Loucy (cell line): Measurements from ENCODE around the gene ANGPTL8.

ENCODE experiments used
- H2AFZ ChIP-seq: fragments of 200-600 bp; sonication (generic); 2 replicates; pipeline ENCODE4 v1.6.0; 2016; ENCODE audit warnings: antibody characterized with exemption, mild to moderate bottlenecking, low read length, moderate library complexity
- H3F3A ChIP-seq: fragments of 200-600 bp; 2 replicates; pipeline ENCODE4 v1.6.0; 2016; ENCODE audit warnings: antibody characterized with exemption, low read depth, mild to moderate bottlenecking
- H3K27me3 ChIP-seq: fragments of 200-600 bp; sonication (generic); 2 replicates; pipeline ENCODE4 v1.6.1; 2014; ENCODE audit warnings: low read length, mild to moderate bottlenecking; ENCODE audit not compliant: insufficient read depth, poor library complexity, severe bottlenecking
- H3K36me3 ChIP-seq: fragments of 200-600 bp; sonication (generic); 2 replicates; pipeline ENCODE4 v1.6.1; 2016; ENCODE audit warnings: low read length; ENCODE audit not compliant: insufficient read depth
- H3K4me1 ChIP-seq: fragments of 200-600 bp; sonication (generic); 2 replicates; pipeline ENCODE4 v1.5.1; 2014; ENCODE audit warnings: low read length, mild to moderate bottlenecking; ENCODE audit not compliant: insufficient read depth, poor library complexity, severe bottlenecking
- H3K4me2 ChIP-seq: fragments of 200-600 bp; sonication (generic); 2 replicates; pipeline ENCODE4 v1.6.0; 2014; ENCODE audit warnings: antibody characterized with exemption, low read length, low read depth, mild to moderate bottlenecking; ENCODE audit not compliant: poor library complexity, severe bottlenecking
- H3K4me3 ChIP-seq: fragments of 200-600 bp; sonication (generic); 2 replicates; pipeline ENCODE4 v1.5.1; 2014; ENCODE audit warnings: low read length, mild to moderate bottlenecking, mixed read lengths; ENCODE audit not compliant: poor library complexity, severe bottlenecking
- H3K79me2 ChIP-seq: fragments of 200-600 bp; sonication (generic); 2 replicates; pipeline ENCODE4 v1.6.1; 2014; ENCODE audit warnings: low read length; ENCODE audit not compliant: insufficient read depth
- H3K9ac ChIP-seq: fragments of 200-600 bp; sonication (generic); 2 replicates; pipeline ENCODE4 v1.6.0; 2014; ENCODE audit warnings: mild to moderate bottlenecking, low read depth, low read length, moderate library complexity; ENCODE audit not compliant: poor library complexity, severe bottlenecking
- H3K9me2 ChIP-seq: fragments of 200-600 bp; sonication (generic); replicated peaks from 2 replicates; pipeline ENCODE4 v1.6.1; 2016; ENCODE audit warnings: low read depth, low read length, mixed read lengths
- H3K9me3 ChIP-seq: fragments of 200-600 bp; sonication (generic); 2 replicates; pipeline ENCODE4 v1.6.1; 2014; ENCODE audit warnings: mild to moderate bottlenecking, antibody characterized with exemption, low read length, low read depth; ENCODE audit not compliant: insufficient read depth
- H4K20me1 ChIP-seq: fragments of 200-600 bp; sonication (generic); 2 replicates; pipeline ENCODE4 v1.6.0; 2014; ENCODE audit warnings: antibody characterized with exemption, low read length, mild to moderate bottlenecking; ENCODE audit not compliant: insufficient read depth, poor library complexity, severe bottlenecking
- CTCF ChIP-seq: fragments of 200-600 bp; sonication (generic); conservative IDR thresholded peaks from 2 replicates; pipeline ENCODE4 v1.5.1; 2014; ENCODE audit warnings: mild to moderate bottlenecking, antibody characterized with exemption, low read length
- EZH2phosphoT487 ChIP-seq: fragments of 200-600 bp; IDR thresholded peaks from 2 replicates; pipeline ENCODE4 v1.6.1; 2018; ENCODE audit warnings: antibody characterized with exemption, mild to moderate bottlenecking, moderate library complexity, borderline replicate concordance

Gene ANGPTL8

GRCh38 chr19:11208561-11209471 lies 30.6 kb upstream of the ANGPTL8 start:
- no peaks in the 10 kb centered on the region for H3K9me3 ChIP-seq
- no peaks in the 10 kb centered on the region for H3F3A ChIP-seq
- H3K9me2 ChIP-seq, result no peaks in the 10 kb centered on the region
- no peaks in the 10 kb centered on the region for H3K4me1 ChIP-seq
- TF ChIP-seq EZH2phosphoT487, result no peak
- no peak for TF ChIP-seq CTCF
- no peak overlapping the region for H3K9ac ChIP-seq
- no peaks in the 10 kb centered on the region for H3K27me3 ChIP-seq
- no peaks in the 10 kb centered on the region for H3K36me3 ChIP-seq
- no peak overlapping the region for H2AFZ ChIP-seq
- H3K4me2 ChIP-seq, result no peak overlapping the region
- H3K79me2 ChIP-seq, result no peaks in the 10 kb centered on the region
- no peaks in the 10 kb centered on the region for H4K20me1 ChIP-seq
- H3K4me3 ChIP-seq, result no peak overlapping the region

- H3K4me2 ChIP-seq, result no peak overlapping the region
- H3K36me3 ChIP-seq, result no peaks in the 10 kb centered on the region
- H3K9ac ChIP-seq, result no peak overlapping the region
Observed at GRCh38 chr19:11209839-11210655, 29.4 kb upstream of the ANGPTL8 start.

GRCh38 chr19:11210656-11210928 lies 28.8 kb upstream of the ANGPTL8 start:
- H3K9me2 ChIP-seq, result no peaks in the 10 kb centered on the region
- TF ChIP-seq EZH2phosphoT487 (no peak), CTCF (no peak)
- H3F3A ChIP-seq, result no peaks in the 10 kb centered on the region
- no peaks in the 10 kb centered on the region for H3K9me3 ChIP-seq
- no peak overlapping the region for H3K4me3 ChIP-seq
- H3K4me2 ChIP-seq, result no peak overlapping the region
- no peaks in the 10 kb centered on the region for H3K36me3 ChIP-seq
- no peaks in the 10 kb centered on the region for H3K27me3 ChIP-seq
- no peak overlapping the region for H2AFZ ChIP-seq
- H3K4me1 ChIP-seq, result no peaks in the 10 kb centered on the region
- H4K20me1 ChIP-seq, result no peaks in the 10 kb centered on the region
- no peaks in the 10 kb centered on the region for H3K79me2 ChIP-seq
- H3K9ac ChIP-seq, result no peak overlapping the region

More at GRCh38 chr19:11209839-11210655, 29.4 kb upstream of the ANGPTL8 start:
- Histone ChIP-seq H3K9me2 (no peaks in the 10 kb centered on the region), H3K27me3 (no peaks in the 10 kb centered on the region), H4K20me1 (no peaks in the 10 kb centered on the region), H3F3A (no peaks in the 10 kb centered on the region), H3K4me3 (no peak overlapping the region), H3K4me1 (no peaks in the 10 kb centered on the region), H3K9me3 (no peaks in the 10 kb centered on the region), H2AFZ (no peak overlapping the region), H3K79me2 (no peaks in the 10 kb centered on the region)
- TF ChIP-seq EZH2phosphoT487 (no peak), CTCF (no peak)
